Activated CD4-positive, alpha-beta T cell treated with anti-CD3 and anti-CD28 coated beads, Interleukin-2, Interleukin-4, amounts not matched to agents 100 ng/mL and 50 ng/mL, durations not matched to agents 16 hours and 8 hours (primary cell): ENCODE measurements around the gene CTU2.

Experiments used
- DNase-seq: peaks from one replicate; pipeline ENCODE4 v3.0.0-alpha.2; 2020; ENCODE audit warnings: low spot score

CTU2 gene

DNA sequence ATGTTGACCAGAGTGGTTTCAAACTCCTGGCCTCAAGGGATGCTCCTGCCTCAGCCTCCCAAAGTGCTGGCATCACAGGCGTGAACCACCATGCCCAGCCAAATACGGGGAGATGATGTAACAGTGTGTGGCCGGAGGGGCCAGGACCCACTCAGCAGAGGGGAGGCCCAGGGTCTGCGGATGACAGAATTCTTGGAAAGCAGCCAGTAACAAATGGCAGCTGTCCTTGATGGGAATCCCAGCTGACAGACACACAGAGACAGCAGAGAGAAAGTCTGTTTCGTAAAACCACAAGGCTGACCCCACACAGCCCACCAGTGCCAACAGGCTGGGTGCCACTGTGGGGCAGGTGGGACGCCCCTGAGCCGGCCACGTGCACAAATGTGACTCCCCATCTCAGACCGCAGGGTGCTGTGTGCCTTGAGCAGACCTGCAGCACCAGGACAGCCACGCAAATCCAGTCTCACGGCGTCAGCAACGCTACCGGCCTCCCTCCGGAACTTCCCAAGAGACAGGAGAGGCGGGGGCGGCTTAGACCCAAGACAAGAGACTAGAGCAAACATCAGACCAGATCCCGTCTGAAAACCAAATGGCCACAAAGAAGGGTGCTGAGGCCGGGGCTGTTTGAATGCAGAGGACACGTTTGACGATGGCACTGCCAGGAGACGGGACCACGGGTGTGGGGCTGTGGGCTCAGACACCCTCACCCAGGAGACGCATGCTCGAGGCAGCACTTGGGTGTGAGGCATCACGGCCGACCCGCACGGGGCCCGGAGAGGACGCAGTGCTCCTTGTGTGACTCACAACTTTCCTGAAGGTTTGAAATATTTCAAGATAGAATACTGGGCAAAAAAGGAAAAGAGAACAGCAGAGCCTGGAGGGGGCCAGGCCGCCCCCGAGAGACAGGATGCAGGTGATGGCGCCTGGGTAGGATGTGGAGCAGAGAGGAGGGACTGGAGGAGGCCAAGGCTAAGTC lies 24.6 kb downstream of the CTU2 start:
- DNase-seq, result no peak

DNA sequence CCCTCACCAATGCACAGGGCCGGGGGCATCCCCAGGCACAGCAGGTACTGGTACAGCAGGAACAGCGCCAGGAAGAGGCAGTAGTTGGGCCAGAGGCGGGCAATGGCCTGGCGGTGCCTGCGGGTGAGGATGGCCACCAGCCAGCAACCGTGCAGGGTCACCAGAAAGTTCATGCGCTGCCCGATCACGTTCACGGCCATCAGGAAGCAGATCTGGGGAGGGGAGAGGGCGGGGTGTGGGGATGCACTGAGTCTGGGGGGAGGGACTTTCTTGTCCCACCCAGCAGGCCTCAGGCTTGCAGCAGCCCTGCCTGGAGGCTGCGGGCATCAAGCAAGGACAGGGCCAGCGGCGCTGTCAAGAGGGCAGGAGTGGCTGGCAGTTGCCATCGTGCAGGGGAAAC lies 25.4 kb downstream of the CTU2 start:
- no peak for DNase-seq

DNA sequence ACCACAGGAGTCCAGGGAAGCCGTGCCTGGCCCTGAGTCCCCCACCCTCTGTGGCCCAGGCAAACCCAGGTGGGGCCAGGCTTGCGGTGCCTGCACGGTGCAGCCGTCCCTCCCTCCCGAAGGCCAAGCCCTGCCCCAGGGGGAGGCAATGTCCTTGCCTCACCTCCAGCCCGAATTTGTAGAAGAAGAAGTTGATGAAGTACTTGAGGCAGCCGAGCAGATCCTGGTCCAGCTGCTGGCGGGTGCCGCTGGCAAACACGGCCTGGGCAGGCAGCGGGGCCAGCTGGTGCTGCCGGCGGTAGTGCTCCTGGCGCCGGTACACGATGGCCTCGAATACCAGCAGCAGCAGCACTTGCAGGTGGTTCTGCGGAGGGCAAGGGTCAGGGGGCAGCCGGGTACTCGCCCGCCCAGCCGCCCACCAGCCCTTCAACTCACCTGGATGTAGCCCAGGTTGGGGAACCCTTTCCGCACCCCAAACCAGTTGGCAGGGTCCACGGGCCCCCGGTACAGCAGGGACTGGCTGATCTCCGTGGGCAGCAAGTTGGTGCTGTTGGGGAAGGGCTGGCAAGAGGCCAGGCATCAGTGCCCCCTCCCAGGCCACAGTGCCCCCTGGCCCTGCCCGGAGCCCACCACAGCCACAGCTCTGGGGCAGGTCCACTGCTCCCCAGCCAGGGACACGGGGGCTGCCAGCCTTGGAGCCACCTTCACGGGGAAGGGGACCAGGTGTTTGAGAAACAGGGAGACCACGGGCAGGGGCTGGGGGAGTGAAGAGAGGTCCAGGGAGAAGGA lies 26.1 kb downstream of the CTU2 start:
- DNase-seq, result no peak

DNA sequence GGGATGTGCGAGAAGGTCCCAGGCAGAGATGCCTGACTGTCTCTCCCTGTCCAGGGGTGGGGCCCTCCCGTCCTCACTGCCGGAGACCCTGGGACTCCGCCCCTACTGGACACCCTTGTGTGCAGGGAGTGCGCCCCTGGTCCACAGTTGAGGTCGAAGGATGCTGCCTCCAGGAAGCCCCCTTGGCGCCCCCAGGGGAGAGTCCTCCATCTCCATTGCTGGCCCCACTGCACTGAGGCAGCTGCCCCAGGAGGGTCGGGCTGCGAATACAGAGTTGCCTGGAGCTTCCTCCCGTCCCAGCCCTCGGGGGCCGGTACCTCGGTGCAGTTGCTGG lies 26.6 kb downstream of the CTU2 start:
- no peak for DNase-seq

DNA sequence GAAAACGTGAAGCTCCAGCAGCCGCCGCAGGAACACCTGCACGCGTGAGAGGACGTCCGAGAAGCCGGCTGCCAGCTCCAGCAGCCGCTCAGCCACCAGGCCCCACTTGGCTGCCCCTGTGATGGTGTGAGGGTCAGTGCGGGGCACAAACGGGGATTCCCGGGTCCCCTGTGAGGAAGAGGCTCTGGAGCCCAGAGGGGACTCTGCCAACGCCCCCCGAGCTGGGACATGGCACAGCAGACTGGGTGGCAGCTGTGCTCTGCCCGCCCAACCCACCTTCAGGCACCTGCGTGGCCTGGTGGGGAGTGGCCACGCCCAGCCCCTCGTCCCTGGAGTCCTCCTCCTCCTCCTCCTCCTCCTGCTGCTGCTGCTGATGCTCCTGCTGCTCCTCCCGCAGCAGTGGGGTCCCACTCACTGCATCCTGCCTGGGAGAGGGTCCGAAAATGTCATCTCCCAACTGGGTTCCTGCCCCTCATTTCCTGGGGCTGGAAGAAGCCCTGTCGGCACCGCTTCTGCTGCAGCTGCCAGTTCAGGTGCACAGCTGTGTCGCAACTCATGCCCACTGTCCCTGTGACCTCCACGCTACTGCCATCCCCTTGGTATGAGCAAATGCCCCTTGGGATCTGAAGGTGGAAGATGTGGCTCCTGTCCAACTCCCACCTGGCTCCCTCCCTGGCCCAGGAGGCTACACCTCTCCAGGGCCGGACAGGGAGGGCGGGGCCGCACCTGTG lies 27.5 kb downstream of the CTU2 start:
- no peak for DNase-seq

DNA sequence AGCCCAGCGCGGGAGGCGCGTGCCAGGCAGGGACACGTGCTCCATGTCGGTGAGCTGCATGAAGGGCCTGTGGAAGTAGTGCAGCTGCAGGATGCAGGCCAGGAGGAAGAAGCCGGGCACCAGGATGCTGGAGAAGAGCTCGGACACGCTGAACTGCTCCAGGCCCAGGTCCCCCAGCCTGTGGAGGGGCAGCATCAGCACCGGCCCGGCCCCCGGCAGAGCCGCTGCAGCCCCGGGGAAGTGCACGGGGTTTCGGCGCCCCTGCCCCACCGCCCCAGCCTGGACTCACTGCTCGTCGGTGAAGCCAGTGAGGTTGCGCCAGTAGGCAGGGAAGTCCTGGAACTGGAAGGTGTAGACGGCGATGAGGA lies 28.0 kb downstream of the CTU2 start:
- DNase-seq, result no peak

DNA sequence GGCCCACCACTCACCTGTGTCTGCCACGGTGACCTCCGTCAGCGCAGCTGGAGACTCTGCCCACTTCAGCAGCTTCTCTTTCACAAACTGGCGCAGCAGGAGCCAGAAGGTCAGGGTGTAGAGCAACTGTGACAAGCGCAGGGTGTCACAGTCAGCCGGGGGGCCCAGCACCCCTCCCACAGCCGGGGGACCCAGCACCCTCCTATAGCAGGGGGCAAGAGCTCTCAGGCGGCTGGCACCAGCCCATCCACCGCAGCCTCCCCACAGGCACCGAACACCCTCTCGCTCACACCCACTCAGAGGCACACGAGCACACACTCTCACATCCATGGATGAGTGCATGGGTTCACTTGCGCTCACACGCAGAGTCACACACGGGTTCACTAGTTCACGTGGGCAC lies 28.8 kb downstream of the CTU2 start:
- no peak for DNase-seq

DNA sequence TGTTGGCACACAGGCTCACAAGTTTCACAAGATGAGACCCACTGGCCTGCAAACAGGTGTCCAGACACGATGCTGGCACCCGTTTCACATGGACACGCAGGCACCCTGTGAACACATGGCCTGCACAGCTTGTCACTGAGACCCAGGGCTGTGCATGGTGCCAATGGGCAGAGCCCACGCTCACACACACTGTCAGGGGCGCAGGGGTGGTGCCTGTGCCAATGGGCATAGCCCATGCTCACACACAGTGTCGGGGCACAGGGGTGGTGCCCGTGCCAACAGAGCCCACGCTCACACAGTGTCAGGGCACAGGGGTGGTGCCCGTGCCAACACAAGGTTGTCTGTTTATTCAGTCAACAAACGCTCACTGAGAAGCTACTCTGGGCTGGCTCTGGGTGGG lies 29.3 kb downstream of the CTU2 start:
- DNase-seq, result no peak

DNA sequence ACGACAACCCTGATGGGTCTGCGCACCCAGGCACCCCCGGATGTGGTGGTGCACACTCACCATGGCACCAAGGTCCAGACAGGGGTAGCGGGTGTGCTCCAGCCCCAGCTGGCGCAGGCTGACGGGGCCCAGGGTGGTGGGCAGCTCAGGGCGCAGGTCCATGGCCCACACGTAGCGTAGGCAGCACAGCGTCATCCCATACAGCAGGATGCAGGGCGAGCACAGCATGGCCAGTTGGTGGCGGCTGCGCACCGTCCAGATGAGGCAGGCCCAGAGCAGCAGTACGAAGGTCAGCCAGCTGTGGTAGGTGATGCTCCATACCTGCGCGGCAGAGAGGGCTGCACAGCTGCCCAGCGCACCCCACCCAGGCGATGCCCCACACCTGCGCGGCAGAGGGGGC lies 29.8 kb downstream of the CTU2 start:
- no peak for DNase-seq

DNA sequence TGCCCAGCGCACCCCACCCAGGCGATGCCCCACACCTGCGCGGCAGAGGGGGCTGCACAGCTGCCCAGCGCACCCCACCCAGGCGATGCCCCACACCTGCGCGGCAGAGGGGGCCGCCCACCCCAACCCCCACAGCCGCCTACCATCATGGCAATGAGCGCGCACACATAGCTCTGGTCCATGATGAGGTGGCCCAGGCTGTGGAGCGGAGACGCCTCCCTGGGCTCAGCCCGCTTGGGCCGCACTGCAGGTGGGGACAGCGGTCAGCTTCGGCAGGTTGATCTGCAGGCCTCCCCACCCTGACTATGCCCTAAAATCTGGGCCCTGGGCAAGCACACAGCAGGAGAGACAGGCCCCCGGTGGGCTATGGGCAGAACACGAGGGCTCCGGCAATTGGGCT lies 30.2 kb downstream of the CTU2 start:
- DNase-seq, result no peak

DNA sequence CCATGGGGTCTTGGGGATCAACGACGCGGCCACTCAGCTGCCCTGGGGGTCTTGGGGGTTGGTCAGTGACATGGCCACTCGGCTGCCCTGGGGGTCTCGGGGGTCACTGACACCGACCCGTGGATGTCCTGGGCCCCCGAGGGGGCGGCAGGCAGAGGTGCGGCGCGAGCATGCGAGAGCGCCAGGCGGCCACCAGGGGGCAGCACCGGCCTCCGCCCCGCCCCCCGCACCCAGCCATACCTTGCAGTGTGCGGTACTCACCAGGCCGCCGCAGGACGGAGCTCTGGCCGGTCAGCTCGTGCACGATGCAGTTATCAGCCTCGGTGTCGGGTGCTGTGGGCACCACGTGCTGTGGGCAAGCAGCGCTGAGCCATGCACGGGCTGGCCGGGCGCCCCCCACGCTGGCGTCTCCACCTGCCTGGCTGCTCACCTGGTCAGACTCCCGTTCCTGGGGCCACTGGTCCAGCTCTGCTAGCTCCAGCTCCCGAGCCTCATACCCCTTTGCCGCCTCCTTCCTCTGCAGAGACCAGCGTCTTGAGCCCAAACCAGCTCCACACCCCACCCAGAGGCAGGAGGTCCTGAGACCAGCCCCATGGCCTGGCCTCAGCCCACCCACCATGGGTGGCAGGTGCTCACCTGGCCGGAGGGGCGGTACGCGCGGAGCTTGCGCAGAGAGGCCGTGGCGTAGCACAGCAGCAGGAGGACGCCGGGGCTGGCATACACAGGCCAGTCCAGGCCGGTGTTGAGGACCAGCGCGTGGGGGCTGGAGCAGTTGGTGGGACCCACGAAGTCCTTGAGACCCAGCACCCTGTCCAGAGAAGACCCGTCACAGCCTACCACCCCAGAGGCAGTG lies 31.2 kb downstream of the CTU2 start:
- DNase-seq, result peak; percentile 72

DNA sequence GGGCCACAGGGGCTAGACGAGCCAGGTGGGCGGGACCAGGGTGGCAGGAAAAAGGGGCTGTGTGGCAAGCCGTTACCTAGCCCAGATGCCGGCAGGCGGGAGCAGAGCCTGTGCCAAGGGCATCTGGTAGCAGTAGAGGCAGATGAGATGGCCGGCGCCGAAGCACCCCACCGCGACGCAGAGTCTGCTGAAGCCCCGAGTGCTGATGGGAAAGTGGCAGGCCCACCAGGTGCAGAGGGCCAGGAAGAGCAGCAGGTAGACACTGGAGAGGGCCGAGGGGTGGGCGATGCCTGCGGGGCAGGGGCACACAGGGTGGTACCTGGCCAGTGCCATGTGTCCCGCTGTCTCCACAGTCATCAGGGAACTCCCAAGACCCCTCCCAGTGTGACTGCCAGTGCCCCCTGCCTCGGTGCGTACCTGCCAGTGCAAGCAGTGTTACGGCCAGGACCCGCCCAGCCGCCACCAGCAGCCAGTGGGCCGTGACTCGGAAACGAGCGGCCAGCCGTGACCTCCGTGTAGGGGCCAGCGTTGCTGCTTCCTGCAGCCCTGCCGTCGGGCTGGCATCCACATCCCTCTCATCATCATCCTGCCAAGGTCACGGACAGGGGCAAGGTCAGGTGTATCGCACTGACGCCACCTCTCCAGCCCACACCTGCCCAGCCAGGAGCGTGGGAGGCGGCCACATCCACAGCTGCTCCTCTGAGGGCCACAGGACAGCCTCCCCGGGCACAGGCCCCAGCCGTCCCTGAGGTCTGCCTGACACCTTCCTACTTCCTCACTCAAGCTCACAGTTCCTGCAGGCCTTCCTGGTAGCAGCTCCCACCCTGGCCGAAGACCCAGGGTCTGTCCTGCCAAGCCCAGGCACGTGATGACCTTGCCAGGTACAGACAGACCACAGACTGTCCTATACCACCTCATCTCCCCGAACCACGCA lies 32.1 kb downstream of the CTU2 start:
- no peak for DNase-seq

DNA sequence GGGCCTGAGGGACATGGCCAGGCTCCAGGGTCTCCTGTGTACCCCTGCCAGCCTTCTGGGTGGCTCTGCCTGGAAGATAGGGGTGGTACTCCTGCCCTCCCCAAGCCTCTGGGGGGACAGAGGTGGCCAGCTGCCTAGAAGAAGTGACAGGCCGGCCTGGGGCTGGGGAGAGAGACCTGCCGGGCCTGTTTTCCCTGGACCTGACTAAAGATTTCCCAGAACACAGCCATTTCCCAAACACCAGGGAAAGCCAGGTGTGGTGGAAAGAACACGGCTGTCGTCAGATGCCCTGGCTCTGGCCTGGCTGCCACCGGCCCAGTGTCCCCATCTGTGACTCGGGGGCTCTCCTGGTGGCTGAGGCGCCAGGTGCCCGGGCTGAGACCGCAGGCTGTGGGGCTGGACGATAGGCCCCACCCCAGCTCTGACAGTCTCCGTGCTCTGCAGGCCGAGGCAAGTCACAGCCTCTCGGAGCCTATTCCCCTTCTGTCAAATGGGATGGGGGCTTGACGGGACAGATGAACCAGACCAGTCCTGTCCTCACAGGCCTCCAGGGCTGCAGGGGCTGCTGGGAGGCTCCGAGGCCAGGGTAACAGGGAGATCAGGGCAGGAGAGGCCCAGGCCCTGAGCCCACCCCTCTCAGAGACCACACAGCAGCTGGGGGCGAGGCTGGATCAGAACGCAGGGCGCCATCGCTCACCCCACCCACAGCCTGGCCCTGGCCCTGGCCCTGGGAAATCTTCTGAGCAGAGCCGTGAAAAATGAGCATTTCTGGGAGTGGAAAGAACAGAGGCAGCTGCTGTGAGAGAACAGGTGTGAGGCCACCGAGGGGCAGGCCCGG lies 33.1 kb downstream of the CTU2 start:
- no peak for DNase-seq

DNA sequence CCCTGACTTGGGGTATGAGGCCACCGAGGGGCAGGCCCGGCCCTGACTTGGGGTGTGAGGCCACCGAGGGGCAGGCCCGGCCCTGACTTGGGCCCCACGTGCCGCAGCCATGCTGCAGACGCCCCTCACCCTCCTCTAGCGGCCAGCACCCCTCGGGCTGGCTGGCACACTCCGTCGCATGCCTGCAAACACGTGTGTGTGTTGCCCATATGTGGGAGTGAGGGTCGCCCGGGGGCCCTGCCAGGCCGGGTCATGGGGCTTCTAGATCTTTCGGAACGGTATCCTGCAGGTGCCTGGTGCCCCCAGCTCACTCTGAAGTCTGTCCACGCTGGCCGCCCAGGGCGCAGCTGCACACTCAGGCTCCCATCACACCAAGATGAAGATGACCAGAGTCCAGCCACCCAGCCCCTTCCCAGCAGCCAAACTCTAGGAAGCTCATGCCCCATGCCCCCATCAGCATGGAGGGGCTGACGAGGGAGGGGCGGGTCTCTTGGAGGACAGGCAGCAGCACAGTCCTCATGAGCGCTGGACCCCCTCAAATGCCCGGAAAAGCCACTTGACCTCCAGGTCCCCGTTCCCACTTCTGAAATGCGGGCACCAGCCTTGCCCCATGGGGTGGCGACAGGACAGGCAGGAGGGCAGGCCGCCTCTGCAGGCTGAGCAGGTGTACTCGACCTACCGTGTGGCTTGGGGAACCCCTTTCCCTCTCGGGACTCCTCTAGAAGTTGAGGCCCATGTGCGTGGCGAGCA lies 33.8 kb downstream of the CTU2 start:
- no peak for DNase-seq

DNA sequence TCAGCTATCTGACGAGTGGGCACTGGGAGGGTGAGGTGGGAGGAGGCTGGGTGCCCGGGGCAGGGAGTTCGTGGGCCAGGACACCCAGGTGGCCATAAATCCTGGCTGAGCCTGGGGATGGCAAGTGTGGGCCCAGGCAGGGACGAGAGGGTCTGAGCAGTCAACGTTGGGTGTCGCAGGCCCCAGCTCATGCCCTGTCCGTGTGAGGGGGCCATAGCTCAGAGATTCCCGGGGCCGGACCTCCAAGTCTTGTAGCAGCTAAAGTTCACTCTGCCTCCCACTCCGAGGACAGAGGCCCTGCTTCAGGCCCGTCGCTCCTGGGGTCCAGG lies 34.4 kb downstream of the CTU2 start:
- no peak for DNase-seq

DNA sequence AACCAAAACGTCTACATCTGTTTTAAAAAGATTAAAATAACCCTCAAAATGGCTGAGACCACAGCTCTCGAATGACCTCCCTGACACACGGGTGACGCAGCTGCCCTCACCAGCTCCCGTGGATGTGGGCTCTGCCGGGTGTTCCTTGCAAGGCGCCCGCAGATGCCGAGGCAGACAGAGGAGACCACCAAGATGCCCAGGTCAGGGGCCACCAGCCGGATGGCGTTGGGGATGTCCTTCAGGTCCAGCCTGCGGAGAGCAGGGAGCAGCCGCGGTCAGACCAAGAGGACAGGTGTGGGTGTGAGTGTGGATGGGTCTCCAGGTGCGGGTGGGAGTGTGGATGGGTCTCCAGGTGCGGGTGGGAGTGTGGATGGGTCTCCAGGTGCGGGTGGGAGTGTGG lies 35.1 kb downstream of the CTU2 start:
- DNase-seq, result no peak

DNA sequence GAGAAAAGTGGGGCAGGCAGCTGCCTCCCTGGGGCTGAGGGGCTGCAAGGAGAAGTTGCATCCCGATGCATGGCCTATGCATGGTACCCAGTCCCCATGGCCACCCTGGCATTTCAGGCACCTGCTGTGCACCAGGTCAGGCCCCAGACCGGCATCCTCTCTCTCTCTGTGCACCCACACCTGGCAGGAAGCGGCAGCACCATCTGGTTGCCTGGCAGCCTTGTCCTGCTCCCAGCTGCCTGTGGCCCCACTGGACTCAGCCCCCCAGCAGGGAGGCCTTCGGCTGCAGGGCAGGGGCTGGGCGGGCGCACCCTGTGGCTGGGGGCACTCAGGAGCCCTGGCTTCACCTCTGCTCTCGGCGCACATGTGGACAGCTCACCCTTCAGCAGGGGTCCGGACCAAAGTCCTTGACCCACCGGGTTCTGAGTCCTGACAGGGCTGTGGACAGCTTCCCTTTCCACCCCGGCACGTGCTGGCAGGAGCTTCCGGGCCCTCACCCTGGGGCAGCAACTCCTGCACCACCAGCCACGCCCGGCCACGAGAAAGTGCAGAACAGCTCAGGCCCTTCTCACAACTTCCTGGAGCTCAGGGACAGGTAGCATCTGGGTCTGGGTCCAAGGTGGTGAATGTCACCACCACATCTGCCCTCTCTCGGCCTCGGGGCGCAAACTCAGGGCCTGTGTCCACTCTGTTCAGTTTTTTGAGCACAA lies 36.7 kb downstream of the CTU2 start:
- DNase-seq, result no peak
